ENCODE results near the gene CYP4F8. TPM values are rescaled to one million over a fixed set of nuclear protein-coding genes. Genes with fewer than 3 reads are reported as not detected.
"Not testable (repeated sequence)": the region's sequence is repeated elsewhere in the genome, so short reads cannot be mapped to it uniquely, and the experiment has no call there.

Gene CYP4F8
- total RNA-seq, 1 donor from 2014 or later: not detected

DNA sequence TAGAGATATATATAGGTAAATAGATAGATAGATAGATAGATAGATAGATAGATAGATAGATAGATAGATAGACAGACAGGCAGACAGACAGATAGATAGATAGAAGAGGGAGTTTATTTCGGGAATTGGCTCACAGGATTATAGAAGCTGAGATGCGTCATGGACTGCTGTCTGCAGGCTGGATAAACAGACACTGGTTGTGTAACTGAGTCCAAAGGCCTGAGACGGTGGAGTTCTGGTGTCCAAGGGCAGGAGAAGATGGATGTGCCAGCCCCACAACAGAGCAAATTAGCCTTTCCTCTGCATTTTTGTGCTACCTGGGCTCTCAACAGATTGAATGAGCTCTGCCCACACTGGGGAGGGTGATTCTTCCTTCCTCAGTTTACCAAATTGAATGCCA lies 28.4 kb downstream of the CYP4F8 start:
- H3K36me3 ChIP-seq (ENCODE audit: control insufficient read depth, insufficient read depth, low read length): no peaks in the 10 kb centered on the region
- no peak for DNase-seq (ENCODE audit: low read depth)
- no peaks in the 10 kb centered on the region for H3K27me3 ChIP-seq (ENCODE audit: control insufficient read depth, insufficient read depth, low read length)
- FAIRE-seq: no peak
- no peak overlapping the region for H3K4me3 ChIP-seq (ENCODE audit: low read depth, low read length)
- no peak for TF ChIP-seq CTCF (IDR thresholded peaks at IDR 0.05; ENCODE audit: insufficient read depth, low read length, severe bottlenecking)

GRCh38 chr19:15644066-15644741 lies 29.2 kb downstream of the CYP4F8 start:
- DNase-seq (ENCODE audit: low read depth) (no peak), FAIRE-seq (no peak)
- H3K27me3 ChIP-seq (ENCODE audit: control insufficient read depth, insufficient read depth, low read length): no peaks in the 10 kb centered on the region
- H3K36me3 ChIP-seq (ENCODE audit: control insufficient read depth, insufficient read depth, low read length): no peaks in the 10 kb centered on the region
- H3K4me3 ChIP-seq (ENCODE audit: low read depth, low read length): no peak overlapping the region
- TF ChIP-seq CTCF (IDR thresholded peaks at IDR 0.05; ENCODE audit: insufficient read depth, low read length, severe bottlenecking): no peak

- TF ChIP-seq CTCF (IDR thresholded peaks at IDR 0.05; ENCODE audit: insufficient read depth, low read length, severe bottlenecking): no peak
- Histone ChIP-seq H3K36me3 (ENCODE audit: control insufficient read depth, insufficient read depth, low read length) (no peaks in the 10 kb centered on the region), H3K4me3 (ENCODE audit: low read depth, low read length) (no peak overlapping the region), H3K27me3 (ENCODE audit: control insufficient read depth, insufficient read depth, low read length) (no peaks in the 10 kb centered on the region)
- no peak for FAIRE-seq
- no peak for DNase-seq (ENCODE audit: low read depth)
Measured at GRCh38 chr19:15644816-15645215, 29.8 kb downstream of the CYP4F8 start.

DNA sequence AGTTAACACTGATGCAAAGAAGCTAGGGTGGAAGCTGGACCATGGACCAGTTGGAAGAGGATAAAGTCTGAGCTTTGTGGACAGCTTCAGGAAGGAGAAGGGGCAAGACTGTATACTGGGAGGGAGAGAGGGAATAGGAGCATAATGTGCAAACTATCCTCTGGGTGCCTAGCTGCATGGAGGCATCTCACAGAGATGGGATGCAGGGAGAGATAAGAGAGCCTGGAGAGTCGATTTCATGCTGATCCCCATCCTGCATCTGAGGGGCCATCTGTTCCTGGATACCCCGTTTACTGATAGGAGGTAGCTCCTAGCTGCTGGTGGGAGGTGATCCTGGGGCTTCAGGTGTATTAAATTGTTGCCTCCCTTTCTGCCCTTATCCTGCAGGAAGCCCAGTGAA lies 34.5 kb downstream of the CYP4F8 start:
- no peak overlapping the region for H3K4me3 ChIP-seq (ENCODE audit: low read depth, low read length)
- H3K27me3 ChIP-seq (ENCODE audit: control insufficient read depth, insufficient read depth, low read length): no peaks in the 10 kb centered on the region
- FAIRE-seq (no peak), DNase-seq (ENCODE audit: low read depth) (no peak)
- no peak for TF ChIP-seq CTCF (IDR thresholded peaks at IDR 0.05; ENCODE audit: insufficient read depth, low read length, severe bottlenecking)
- no peaks in the 10 kb centered on the region for H3K36me3 ChIP-seq (ENCODE audit: control insufficient read depth, insufficient read depth, low read length)

- H3K36me3 ChIP-seq (ENCODE audit: control insufficient read depth, insufficient read depth, low read length); H3K27me3 ChIP-seq (ENCODE audit: control insufficient read depth, insufficient read depth, low read length); FAIRE-seq; DNase-seq (ENCODE audit: low read depth); H3K4me3 ChIP-seq (ENCODE audit: low read depth, low read length): not testable (repeated sequence)
Measured at GRCh38 chr19:15650123-15650522, 35.1 kb downstream of the CYP4F8 start.

DNA sequence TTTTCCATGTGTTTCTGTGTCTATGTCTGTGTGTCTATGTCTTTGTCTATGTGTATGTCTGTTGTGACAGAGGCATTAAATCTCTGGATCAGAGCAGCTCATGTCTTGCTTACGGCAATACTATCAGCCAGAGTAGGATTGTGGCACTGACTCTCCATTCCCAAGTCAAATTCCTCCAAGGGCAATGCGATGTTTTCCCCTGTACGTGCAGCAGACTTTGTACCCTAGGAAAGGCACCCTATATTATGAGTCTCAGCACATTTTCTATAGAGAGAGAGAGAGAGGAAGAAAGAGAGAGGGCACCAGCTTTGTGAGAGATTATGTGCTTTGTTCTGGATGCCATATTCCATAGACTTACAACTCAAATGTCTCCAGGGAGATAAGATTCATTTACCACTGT lies 36.8 kb downstream of the CYP4F8 start:
- Histone ChIP-seq H3K27me3 (ENCODE audit: control insufficient read depth, insufficient read depth, low read length) (no peaks in the 10 kb centered on the region), H3K36me3 (ENCODE audit: control insufficient read depth, insufficient read depth, low read length) (no peaks in the 10 kb centered on the region), H3K4me3 (ENCODE audit: low read depth, low read length) (no peak overlapping the region)
- DNase-seq (ENCODE audit: low read depth) (no peak), FAIRE-seq (no peak)
- TF ChIP-seq CTCF (IDR thresholded peaks at IDR 0.05; ENCODE audit: insufficient read depth, low read length, severe bottlenecking): no peak

Measured in bronchial epithelial cell (primary cell).